Upper lobe of right lung (tissue), 1 donor: ENCODE data around the gene ZDHHC14. TPM values are rescaled to one million over a fixed set of nuclear protein-coding genes. Genes with fewer than 3 reads are reported as not detected.

Experiments
- ATAC-seq: fragments of 200-7000 bp; cut with Tn5 transposase; one replicate; pipeline ENCODE4 v1.9.1; 2020; ENCODE audit warnings: mild to moderate bottlenecking, moderate library complexity
- DNase-seq: peaks from one replicate; pipeline ENCODE4 v3.0.0-alpha.2; 2020
- H3K27ac ChIP-seq: fragments of 200-600 bp; one replicate; pipeline ENCODE4 v1.8.0; 2022
- H3K27me3 ChIP-seq: fragments of 200-600 bp; one replicate; pipeline ENCODE4 v1.8.0; 2022; ENCODE audit warnings: mild to moderate bottlenecking
- H3K36me3 ChIP-seq: fragments of 200-600 bp; one replicate; pipeline ENCODE4 v1.8.0; 2022
- H3K4me1 ChIP-seq: fragments of 200-600 bp; one replicate; pipeline ENCODE4 v1.8.0; 2022
- H3K4me3 ChIP-seq: fragments of 200-600 bp; one replicate; pipeline ENCODE4 v1.8.0; 2022; ENCODE audit warnings: mild to moderate bottlenecking
- H3K9me3 ChIP-seq: fragments of 200-600 bp; one replicate; pipeline ENCODE4 v1.8.0; 2022
- intact Hi-C: fragments of 100-400 bp; cut with DNase I; formaldehyde crosslinking; loops from one replicate; pipeline ENCODE4 v1.11.0; 2022
- total RNA-seq: library from RNA; stranded (reverse); fragmentation: NEBNext Ultra II Directional; extraction: Animal tissue kit (Norgen Biotek cat#: 25700); gene quantifications from one replicate; pipeline ENCODE4 v1.2.1, GENCODE V29; 2021
- TF ChIP-seq, protein P1 (sequence below): fragments of 200-600 bp; IDR thresholded peaks from one replicate; pipeline ENCODE4 v1.8.0; 2022; ENCODE audit warnings: antibody characterized with exemption
- donor health status: DM: no; HTN: yes; CAD: no; lungs with severe emphysema.

ZDHHC14 gene
- total RNA-seq, 1 donor from 2014 or later: 12.2 TPM

DNA sequence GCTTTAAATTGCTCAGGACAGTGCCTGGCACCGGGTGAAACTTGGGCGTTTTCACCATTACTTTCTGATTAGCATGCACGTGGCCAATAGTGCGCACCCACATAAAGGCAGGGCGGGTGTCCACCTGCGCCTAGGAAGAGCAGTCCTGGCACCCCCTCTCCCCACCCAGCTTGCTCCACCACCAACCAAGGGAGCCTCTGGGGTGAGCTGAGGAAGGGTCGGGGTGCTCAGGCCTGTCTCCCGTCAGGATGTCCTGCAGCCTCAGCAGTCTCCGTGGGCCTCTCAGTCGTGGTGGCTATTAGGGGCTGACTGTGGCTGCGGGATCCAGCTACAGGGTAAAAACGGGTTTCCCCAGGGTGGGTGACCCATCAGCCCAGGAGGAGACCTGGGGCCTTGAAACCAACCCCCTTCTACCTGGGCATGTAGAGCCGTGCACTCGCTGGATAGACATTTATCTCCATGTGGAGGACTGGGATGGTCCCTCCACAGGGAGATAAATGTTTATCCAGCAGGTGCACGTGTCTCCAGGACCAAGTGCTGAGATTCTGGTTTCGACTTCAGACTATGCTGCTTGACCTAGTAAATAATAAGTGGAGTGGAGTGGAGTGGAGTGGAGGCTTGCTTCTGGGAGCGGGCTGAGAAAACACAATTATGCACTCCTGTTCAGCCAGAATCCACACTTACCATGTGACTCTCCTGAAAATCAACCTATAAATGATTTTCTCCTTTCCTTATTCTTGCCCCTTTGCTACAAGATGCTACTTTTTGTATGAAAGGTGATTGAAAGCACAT, 91.1 kb downstream of the ZDHHC14 start:
- DNase-seq (peak; percentile 41), ATAC-seq (peak; percentile 89)
- Histone ChIP-seq H3K27me3 (no peaks in the 10 kb centered on the region), H3K36me3 (no peaks in the 10 kb centered on the region), H3K4me3 (no peak overlapping the region), H3K27ac (no peak overlapping the region), H3K4me1 (no peaks in the 10 kb centered on the region), H3K9me3 (no peaks in the 10 kb centered on the region)
- TF ChIP-seq, protein P1, sequence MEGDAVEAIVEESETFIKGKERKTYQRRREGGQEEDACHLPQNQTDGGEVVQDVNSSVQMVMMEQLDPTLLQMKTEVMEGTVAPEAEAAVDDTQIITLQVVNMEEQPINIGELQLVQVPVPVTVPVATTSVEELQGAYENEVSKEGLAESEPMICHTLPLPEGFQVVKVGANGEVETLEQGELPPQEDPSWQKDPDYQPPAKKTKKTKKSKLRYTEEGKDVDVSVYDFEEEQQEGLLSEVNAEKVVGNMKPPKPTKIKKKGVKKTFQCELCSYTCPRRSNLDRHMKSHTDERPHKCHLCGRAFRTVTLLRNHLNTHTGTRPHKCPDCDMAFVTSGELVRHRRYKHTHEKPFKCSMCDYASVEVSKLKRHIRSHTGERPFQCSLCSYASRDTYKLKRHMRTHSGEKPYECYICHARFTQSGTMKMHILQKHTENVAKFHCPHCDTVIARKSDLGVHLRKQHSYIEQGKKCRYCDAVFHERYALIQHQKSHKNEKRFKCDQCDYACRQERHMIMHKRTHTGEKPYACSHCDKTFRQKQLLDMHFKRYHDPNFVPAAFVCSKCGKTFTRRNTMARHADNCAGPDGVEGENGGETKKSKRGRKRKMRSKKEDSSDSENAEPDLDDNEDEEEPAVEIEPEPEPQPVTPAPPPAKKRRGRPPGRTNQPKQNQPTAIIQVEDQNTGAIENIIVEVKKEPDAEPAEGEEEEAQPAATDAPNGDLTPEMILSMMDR: no peak
- intact Hi-C loops: no loop called here

GRCh38 chr6:157476797-157477196, 95.8 kb downstream of the ZDHHC14 start:
- no peak for DNase-seq
- H3K4me3 ChIP-seq: no peak overlapping the region
- no peaks in the 10 kb centered on the region for H3K4me1 ChIP-seq
- no peak for ATAC-seq
- H3K9me3 ChIP-seq: no peaks in the 10 kb centered on the region
- no peaks in the 10 kb centered on the region for H3K27me3 ChIP-seq
- no peaks in the 10 kb centered on the region for H3K36me3 ChIP-seq
- no peak overlapping the region for H3K27ac ChIP-seq
- TF ChIP-seq, protein P1: no peak
- intact Hi-C loops: no loop called here

DNA sequence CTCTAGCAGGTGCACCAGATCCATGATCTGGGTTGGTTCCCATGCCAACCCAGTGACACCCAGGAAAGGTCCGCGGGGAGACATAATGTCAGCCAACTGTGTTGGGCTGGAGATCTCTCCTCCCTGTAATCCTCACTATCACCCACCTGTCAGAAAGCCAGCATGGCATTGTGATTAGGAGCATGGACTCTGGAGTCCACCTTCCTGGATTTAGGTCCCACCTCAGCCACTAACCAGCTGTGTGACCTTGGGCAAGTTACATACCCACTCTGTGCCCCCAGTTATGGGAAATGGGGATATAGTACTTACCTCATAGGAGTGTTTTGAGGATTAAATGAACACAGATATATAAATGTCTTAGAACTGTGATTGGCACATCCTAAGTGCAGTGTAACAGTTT, 97.9 kb downstream of the ZDHHC14 start:
- Histone ChIP-seq H3K4me3 (no peak overlapping the region), H3K36me3 (no peaks in the 10 kb centered on the region), H3K9me3 (no peaks in the 10 kb centered on the region), H3K27me3 (no peaks in the 10 kb centered on the region), H3K4me1 (no peaks in the 10 kb centered on the region), H3K27ac (no peak overlapping the region)
- no peak for ATAC-seq
- intact Hi-C loops: no loop called here
- TF ChIP-seq, protein P1: no peak
- DNase-seq: no peak

- Histone ChIP-seq H3K27ac (no peak overlapping the region), H3K36me3 (no peaks in the 10 kb centered on the region), H3K9me3 (no peaks in the 10 kb centered on the region), H3K4me3 (no peak overlapping the region), H3K4me1 (no peaks in the 10 kb centered on the region), H3K27me3 (no peaks in the 10 kb centered on the region)
- ATAC-seq: no peak
- no peak for DNase-seq
- intact Hi-C loops: no loop called here
- TF ChIP-seq, protein P1: no peak
These were observed 98.7 kb downstream of the ZDHHC14 start for GRCh38 chr6:157479464-157480303.

- Histone ChIP-seq H3K4me1 (no peaks in the 10 kb centered on the region), H3K9me3 (no peaks in the 10 kb centered on the region), H3K27me3 (no peaks in the 10 kb centered on the region), H3K4me3 (no peak overlapping the region), H3K36me3 (no peaks in the 10 kb centered on the region), H3K27ac (no peak overlapping the region)
- TF ChIP-seq, protein P1: no peak
- intact Hi-C loops: no loop called here
- DNase-seq: no peak
- ATAC-seq: no peak
These were observed 100.3 kb downstream of the ZDHHC14 start for GRCh38 chr6:157481189-157481864.
